SK-N-MC (cell line): ENCODE measurements around the gene RPL22.

Experiments
- EZH2 ChIP-seq: fragments of 200-600 bp; sonication (generic); IDR thresholded peaks from one replicate; pipeline ENCODE4 v1.6.1; 2017; ENCODE audit warnings: antibody characterized with exemption
- POLR2AphosphoS5 ChIP-seq: IDR thresholded peaks from 2 replicates; pipeline ENCODE4 v1.6.1; 2012; ENCODE audit warnings: mild to moderate bottlenecking, low read depth, low read length, borderline replicate concordance

DNA sequence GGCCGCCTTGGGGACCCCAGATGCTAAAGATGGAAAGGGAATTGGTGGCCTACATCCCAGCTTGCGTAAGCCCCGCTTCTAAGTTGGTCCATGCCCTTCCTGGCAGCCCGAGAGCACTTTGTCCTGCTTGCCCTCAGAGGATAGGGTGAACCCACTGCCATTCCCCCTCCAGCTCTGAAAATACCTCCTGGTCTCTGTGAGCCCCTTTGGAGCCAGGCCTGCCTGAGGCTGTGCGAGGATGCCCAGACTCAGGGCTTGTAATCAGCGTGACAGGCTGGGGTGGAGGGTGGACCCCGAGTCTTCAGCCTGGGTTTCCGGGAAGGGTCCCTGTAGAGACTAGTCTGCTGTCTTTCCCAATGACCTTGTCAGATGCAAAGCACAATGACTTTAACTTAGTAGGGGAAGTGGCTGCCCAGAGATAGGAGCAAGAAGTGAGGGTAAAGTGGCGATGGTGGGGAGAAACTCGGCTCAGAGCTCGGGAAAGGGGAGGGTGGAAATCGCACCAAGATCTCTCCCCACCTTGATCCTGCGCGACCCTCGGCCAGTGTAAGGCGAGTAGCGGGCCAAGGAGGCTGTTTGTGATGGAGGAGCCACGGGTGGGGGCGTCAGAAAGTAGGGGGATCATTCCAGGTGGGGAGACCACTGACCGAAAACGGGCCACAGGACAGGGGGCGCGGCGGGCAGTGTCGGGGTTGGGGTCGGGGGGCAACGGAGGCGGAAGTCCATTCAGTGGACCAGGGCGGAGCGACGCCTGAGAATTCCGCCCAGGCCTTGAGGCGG lies 41.9 kb upstream of the RPL22 start:
- TF ChIP-seq POLR2AphosphoS5 = no peak
- TF ChIP-seq EZH2 = no peak
